Mesodermal cell (in vitro differentiated cells): ENCODE results near the gene CAPN5.
A peak's percentile ranks its signal among the peaks of the same experiment; 100 is the strongest.

Source experiments
- H3K27ac ChIP-seq: 2 replicates; pipeline ENCODE4 v1.7.0; 2013; ENCODE audit warnings: mild to moderate bottlenecking, low read depth, low read length, moderate library complexity; ENCODE audit not compliant: severe bottlenecking
- H3K36me3 ChIP-seq: 2 replicates; pipeline ENCODE4 v1.7.1; 2013; ENCODE audit warnings: mild to moderate bottlenecking, low read length, moderate library complexity; ENCODE audit not compliant: control insufficient read depth, insufficient read depth
- H3K4me1 ChIP-seq: one replicate; pipeline ENCODE4 v1.7.1; 2013; ENCODE audit warnings: mild to moderate bottlenecking, low read length; ENCODE audit not compliant: insufficient read depth, control insufficient read depth, poor library complexity, severe bottlenecking
- H3K4me3 ChIP-seq: 2 replicates; pipeline ENCODE4 v1.7.0; 2013; ENCODE audit warnings: low read length, control low read depth, mild to moderate bottlenecking; ENCODE audit not compliant: insufficient read depth, poor library complexity, severe bottlenecking; ENCODE audit errors: extremely low read depth
- H3K9me3 ChIP-seq: 2 replicates; pipeline ENCODE4 v1.7.1; 2013; ENCODE audit warnings: mild to moderate bottlenecking, low read length, moderate library complexity; ENCODE audit not compliant: control insufficient read depth
- WGBS, 2 experiments: methylation state at CpG; one replicate each; pipeline ENCODE4 v1.1.5; 2013; ENCODE audit warnings: missing lambda C conversion rate in 2 of 2; ENCODE audit not compliant: insufficient coverage in 2 of 2; 5-methylcytosine and 5-hydroxymethylcytosine counted together

The CAPN5 gene

GRCh38 chr11:77031599-77031998 lies 35.2 kb upstream of the CAPN5 start:
- H3K9me3 ChIP-seq = no peaks in the 10 kb centered on the region
- no peak overlapping the region for H3K4me3 ChIP-seq
- H3K27ac ChIP-seq = no peak overlapping the region
- H3K4me1 ChIP-seq = no peaks in the 10 kb centered on the region
- H3K36me3 ChIP-seq = no peaks in the 10 kb centered on the region
- 88% methylated on average over 1 of the region's 3 CpGs; no CpG with 5 or more reads in 1 of the 2 experiments for WGBS, 2 experiments

- WGBS, 2 experiments = 90 to 100% methylated on average over 1 to 2 of the region's 2 CpGs
- Histone ChIP-seq H3K9me3 (no peaks in the 10 kb centered on the region), H3K27ac (no peak overlapping the region), H3K36me3 (no peaks in the 10 kb centered on the region), H3K4me3 (no peak overlapping the region), H3K4me1 (no peaks in the 10 kb centered on the region)
Observed at GRCh38 chr11:77035039-77035438, 31.7 kb upstream of the CAPN5 start.

- H3K27ac ChIP-seq = no peak overlapping the region
- 100% methylated on average over 2 of the region's 5 CpGs for WGBS, 2 experiments
- H3K36me3 ChIP-seq = no peaks in the 10 kb centered on the region
- no peak overlapping the region for H3K4me3 ChIP-seq
- no peaks in the 10 kb centered on the region for H3K4me1 ChIP-seq
- no peaks in the 10 kb centered on the region for H3K9me3 ChIP-seq
Observed at GRCh38 chr11:77035580-77035979, 31.2 kb upstream of the CAPN5 start.

- no peaks in the 10 kb centered on the region for H3K9me3 ChIP-seq
- H3K36me3 ChIP-seq = no peaks in the 10 kb centered on the region
- H3K4me3 ChIP-seq = no peak overlapping the region
- H3K4me1 ChIP-seq = no peaks in the 10 kb centered on the region
- WGBS, 2 experiments = 81 to 100% methylated on average over 1 to 5 of the region's 5 CpGs
- H3K27ac ChIP-seq = no peak overlapping the region
Observed at GRCh38 chr11:77036398-77036797, 30.4 kb upstream of the CAPN5 start.

GRCh38 chr11:77037057-77037456 lies 29.7 kb upstream of the CAPN5 start:
- Histone ChIP-seq H3K27ac (no peak overlapping the region), H3K9me3 (no peaks in the 10 kb centered on the region), H3K36me3 (no peaks in the 10 kb centered on the region), H3K4me1 (no peaks in the 10 kb centered on the region), H3K4me3 (no peak overlapping the region)
- 89 to 90% methylated on average over 10 of the region's 10 CpGs for WGBS, 2 experiments

- Histone ChIP-seq H3K36me3 (no peaks in the 10 kb centered on the region), H3K4me3 (no peak overlapping the region), H3K27ac (no peak overlapping the region), H3K9me3 (no peaks in the 10 kb centered on the region), H3K4me1 (no peaks in the 10 kb centered on the region)
- 83 to 94% methylated on average over 8 to 9 of the region's 10 CpGs for WGBS, 2 experiments
Observed at GRCh38 chr11:77038029-77038824, 28.5 kb upstream of the CAPN5 start.

GRCh38 chr11:77038825-77039326 lies 27.9 kb upstream of the CAPN5 start:
- no peak overlapping the region for H3K4me3 ChIP-seq
- no peaks in the 10 kb centered on the region for H3K4me1 ChIP-seq
- H3K36me3 ChIP-seq = no peaks in the 10 kb centered on the region
- WGBS, 2 experiments = 82 to 92% methylated on average over 11 to 15 of the region's 16 CpGs
- H3K27ac ChIP-seq = no peak overlapping the region
- no peaks in the 10 kb centered on the region for H3K9me3 ChIP-seq

GRCh38 chr11:77039491-77040400 lies 27.0 kb upstream of the CAPN5 start:
- Histone ChIP-seq H3K36me3 (no peaks in the 10 kb centered on the region), H3K9me3 (no peaks in the 10 kb centered on the region), H3K4me1 (no peaks in the 10 kb centered on the region), H3K4me3 (peak overlapping the region; percentile 21), H3K27ac (no peak overlapping the region)
- WGBS, 2 experiments = 31 to 36% methylated on average over 100 to 109 of the region's 109 CpGs

GRCh38 chr11:77040401-77040777 lies 26.4 kb upstream of the CAPN5 start:
- H3K4me3 ChIP-seq = no peak overlapping the region
- no peak overlapping the region for H3K27ac ChIP-seq
- H3K36me3 ChIP-seq = no peaks in the 10 kb centered on the region
- H3K9me3 ChIP-seq = no peaks in the 10 kb centered on the region
- 97 to 98% methylated on average over 37 of the region's 37 CpGs for WGBS, 2 experiments
- H3K4me1 ChIP-seq = no peaks in the 10 kb centered on the region

- H3K4me3 ChIP-seq = no peak overlapping the region
- no peaks in the 10 kb centered on the region for H3K36me3 ChIP-seq
- H3K9me3 ChIP-seq = no peaks in the 10 kb centered on the region
- no peaks in the 10 kb centered on the region for H3K4me1 ChIP-seq
- WGBS, 2 experiments = 90 to 96% methylated on average over 9 of the region's 13 CpGs
- no peak overlapping the region for H3K27ac ChIP-seq
Observed at GRCh38 chr11:77040889-77041288, 25.9 kb upstream of the CAPN5 start.
